HG03280 (cell line): ENCODE results near the gene POLR1A.

Experiments used
- ATAC-seq: cut with Tn5 transposase; IDR thresholded peaks from one replicate; pipeline ENCODE4 v1.9.1; 2021; ENCODE audit warnings: mild to moderate bottlenecking, moderate library complexity; ENCODE audit not compliant: unreplicated experiment

The POLR1A gene

DNA sequence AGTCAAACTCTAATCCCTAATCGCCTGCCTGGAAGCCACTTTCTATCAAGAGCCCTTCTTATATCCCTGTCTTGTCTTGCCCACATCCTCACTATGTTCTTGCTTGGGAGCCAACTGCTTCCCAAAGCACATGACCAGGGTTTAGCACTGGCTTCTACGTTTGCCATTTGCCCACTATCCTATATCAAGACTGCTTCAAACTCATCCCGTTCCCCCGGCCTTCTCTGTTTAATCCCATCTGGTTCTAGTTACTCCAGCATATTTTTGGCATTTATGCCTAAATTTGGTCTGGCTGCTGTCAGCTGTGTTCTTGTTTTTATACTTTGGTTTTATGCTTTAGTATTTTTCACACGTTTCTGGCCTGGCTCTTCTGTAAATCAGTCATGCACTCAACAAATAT is 40.2 kb downstream of the POLR1A start:
- no peak for ATAC-seq

DNA sequence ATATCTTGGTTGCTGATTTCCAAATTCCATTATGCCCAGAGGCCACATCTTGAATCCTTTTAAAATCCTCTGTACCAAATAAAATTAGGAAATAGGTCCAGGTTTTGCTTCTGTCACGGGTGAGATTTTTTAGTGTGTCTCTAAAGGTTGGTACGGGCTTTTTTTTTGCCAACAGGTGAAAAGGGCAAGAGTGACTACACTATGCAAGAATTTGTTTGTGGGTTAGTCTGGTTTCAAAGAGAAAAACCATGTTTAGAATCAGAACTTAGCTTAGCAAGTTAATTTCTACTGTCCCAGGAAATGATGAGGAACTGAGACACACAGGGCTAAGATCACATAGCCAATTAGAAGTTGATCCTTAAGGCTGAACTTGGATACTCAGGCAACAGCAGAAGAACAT is 41.7 kb downstream of the POLR1A start:
- no peak for ATAC-seq

- ATAC-seq = no peak
These were observed 43.6 kb downstream of the POLR1A start for GRCh38 chr2:86062043-86062442.

GRCh38 chr2:86056590-86057331 is 48.9 kb downstream of the POLR1A start:
- no peak for ATAC-seq

DNA sequence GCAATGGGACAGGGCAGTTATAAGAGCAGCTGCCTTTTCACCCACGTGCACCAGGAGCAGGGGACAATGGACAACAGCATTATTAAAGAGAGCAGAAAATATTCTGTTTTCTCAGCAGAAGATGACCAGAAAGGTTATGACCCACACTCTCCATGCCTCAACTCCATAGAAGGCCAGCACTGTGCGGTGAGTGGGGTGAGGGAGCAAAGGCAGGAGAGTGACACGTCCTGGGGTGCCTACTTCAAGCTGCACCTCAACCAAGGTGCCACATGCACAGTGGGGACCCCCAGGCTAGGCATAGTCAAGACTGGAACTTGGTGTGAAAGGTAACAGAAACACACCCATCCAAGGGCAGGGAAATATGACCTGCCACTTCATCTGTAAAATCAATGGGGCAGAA is 50.4 kb downstream of the POLR1A start:
- ATAC-seq = no peak

DNA sequence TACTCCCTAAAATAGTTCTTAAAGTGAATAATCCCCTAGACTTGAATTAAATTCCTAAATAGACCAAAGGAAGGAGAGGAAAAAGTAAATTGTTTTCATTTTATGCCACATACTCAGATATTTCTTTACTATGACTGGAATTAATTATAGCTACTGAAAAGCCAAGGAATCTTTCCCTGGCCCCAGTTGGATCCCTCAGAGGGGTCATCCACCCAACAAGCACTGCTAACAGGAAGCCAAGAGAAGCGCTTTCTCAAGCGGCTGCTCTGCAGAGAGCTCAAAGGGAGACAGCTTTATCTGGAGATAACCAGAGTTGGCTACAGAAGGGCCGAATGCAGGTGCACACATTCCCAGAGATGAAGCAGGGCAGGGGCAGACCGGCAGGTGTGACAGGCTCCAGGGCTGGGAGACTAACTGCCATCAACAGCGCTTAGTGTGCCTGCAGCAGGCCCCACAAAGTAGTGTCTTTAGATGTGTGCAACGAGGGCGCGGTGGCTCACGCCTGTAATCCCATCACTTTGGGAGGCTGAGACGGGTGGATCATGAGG is 51.1 kb downstream of the POLR1A start:
- no peak for ATAC-seq

DNA sequence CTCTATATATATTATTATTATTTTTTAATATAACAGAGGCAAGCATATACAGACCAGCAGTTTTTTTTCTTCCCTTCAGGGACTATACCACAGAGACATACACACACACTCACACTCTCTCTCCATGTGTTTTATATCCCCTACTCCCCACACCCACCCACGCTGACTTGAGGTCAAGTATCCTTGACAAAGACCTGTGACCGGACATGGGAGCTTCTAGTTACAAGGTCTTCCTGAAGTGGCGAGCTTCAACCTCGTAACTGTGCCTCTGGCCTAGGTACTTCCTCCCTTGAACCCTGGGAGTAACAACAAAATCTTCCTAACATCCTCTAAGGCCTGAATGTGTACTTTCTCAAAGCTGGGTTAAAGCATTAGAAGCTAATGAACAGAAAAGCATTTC is 52.5 kb downstream of the POLR1A start:
- ATAC-seq = no peak

- ATAC-seq = no peak
These were observed 53.0 kb downstream of the POLR1A start for GRCh38 chr2:86052676-86053075.

DNA sequence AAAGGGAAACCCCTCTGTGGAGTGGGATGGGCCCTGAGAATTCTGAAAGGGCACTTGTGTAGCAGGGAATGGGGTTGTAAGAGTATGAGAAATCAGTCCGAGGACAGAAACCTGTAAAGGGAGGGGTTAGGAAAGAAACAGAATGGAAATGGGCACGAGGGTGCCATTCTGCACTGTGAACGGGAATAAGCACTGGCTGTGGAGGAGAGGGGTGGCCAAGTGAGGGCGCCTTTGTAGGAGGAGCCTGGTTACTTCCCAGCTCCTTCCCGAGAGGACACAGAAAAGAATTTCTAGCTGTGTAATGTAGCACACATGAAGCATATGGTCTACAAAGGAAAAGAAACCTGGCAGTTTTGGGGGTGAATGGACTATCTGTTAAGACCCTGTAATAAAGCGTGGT is 53.4 kb downstream of the POLR1A start:
- no peak for ATAC-seq

GRCh38 chr2:86050301-86050700 is 55.4 kb downstream of the POLR1A start:
- no peak for ATAC-seq

- ATAC-seq = no peak
These were observed 56.2 kb downstream of the POLR1A start for GRCh38 chr2:86049529-86049928.

- no peak for ATAC-seq
These were observed 56.8 kb downstream of the POLR1A start for GRCh38 chr2:86048888-86049287.

- no peak for ATAC-seq
These were observed 57.3 kb downstream of the POLR1A start for GRCh38 chr2:86048383-86048701.

DNA sequence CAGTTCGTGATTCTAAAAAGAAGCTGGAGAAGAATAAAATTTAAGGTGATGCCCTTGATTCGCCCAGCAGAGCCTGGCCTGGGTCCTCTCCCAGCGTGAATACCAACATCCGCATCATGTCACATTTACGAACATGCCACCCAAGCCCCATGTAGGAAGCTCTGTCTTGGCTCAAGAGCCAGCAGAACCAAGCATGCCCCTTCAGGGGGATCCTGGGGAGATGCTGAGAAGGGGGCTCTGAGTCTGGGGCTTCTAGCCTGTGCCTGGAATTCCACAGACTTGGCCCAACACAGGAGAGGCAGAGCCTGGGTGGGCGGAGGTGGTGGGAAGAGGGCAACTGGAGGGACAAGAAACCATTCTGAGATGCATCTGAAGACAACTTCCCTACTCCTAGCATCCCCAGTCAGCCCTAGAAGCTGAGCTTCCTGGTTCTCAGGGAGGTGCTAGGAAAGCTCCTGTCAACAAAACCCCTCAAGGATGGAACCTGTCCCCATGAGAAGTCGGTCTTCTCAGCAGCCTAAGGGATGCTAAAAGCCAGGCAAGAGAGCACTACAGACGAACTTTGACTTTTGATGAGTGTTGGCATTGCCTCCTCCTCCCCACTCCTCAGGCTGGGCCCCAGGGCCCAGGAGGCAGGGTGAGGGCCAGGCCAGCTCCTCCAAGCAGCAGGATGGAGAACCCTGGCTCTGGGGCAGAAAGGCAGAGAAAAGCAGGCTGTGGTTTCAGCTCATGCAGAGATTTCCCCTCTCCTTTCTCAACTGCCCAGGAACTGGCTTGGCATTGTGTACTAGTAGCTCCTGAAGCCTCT is 57.9 kb downstream of the POLR1A start:
- no peak for ATAC-seq

GRCh38 chr2:86045541-86045940 is 60.1 kb downstream of the POLR1A start:
- ATAC-seq = no peak

- ATAC-seq = no peak
These were observed 61.1 kb downstream of the POLR1A start for GRCh38 chr2:86044614-86045013.

DNA sequence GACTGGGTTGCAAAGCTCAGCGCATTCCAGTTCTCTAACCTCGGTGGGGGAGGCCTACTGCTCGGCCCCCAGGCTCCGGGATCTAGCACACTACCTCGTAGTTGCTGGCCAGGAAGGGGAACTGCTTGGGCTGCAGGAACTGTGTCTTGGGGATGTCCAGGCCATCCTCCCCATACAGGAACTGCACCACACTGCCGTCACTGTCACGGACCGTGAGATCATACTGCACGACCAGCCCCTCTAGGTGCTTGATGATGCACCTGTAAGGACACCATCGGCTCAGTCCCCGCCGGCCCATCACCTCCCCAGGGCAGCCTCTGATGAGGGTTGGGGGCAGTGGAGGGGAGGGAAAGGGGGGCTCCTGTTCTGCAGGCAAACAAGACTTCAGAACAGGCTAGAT is 61.6 kb downstream of the POLR1A start:
- ATAC-seq = no peak

DNA sequence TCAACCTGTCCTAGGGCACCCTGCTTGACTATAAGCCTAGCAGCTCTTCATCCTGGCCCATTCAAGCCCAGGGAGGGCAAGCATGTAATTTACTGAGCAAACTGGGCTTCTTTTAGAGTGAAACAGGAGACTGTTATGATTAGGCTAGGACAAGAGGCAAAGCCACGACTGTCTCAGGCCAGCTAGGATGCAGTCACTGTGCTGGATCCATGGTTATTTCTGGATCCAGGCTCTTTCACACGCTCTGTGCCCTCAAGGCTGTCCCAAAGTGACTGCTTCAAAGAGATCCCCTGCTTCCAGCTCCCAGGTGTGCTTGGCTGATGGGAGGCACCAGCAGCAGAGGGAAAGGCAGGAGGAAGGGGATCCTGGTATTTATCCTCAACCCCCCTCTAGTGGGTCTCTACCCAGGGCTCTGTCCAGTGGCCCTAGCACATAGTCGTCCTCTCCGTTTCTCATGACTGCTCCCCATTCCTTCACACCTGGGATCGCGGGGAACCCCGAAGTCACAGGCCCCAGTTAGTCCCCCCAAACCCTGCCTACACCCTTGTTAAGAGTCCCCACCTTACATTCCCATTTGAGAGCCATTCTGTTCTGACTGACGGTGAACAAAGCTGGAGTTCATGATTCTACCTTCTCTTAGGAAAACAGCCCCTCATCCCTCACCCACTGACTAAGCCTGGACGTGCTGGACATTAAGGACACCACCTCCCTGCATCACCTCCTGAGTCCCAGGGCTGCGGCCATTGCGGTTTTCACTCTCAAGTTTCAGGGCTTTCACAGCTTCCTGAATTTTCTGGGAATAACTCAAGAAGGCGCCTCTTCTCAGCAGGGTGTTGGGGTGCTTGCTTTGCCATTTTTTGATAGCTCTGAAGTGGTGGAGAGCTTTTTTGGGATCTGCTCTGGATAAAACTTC is 63.2 kb downstream of the POLR1A start:
- ATAC-seq = no peak

DNA sequence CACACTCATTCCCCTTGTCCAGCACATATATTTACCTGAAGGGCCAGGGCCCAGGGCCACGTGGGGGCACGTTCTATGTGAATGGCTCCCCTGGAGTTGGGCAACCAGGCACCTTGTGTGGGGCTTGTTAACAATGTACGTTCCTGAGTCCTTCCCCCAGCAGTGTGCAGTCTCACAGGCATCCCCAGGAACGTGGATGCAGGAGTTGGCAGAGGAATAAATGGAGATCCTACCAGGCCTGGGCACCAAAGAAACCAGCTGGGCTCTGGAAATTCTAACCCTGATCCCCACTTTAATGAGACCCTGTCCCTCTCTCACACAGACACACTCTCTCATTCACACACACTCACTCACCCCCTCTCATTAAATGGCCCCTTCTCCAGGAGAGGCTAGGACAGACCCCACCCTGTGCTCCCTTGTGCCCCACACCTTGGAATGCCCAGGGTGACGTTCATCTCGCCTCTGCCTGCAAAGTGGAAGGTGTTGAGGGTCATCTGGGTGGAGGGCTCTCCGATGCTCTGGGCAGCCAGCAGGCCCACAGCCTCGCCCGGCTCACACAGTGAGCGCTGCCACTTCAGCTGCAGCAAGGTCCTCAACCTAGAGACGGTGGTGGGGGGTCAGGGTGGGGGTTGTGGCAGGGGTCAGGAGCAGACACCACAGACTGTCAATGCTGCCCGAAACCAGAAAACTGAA is 65.6 kb downstream of the POLR1A start:
- ATAC-seq = no peak

DNA sequence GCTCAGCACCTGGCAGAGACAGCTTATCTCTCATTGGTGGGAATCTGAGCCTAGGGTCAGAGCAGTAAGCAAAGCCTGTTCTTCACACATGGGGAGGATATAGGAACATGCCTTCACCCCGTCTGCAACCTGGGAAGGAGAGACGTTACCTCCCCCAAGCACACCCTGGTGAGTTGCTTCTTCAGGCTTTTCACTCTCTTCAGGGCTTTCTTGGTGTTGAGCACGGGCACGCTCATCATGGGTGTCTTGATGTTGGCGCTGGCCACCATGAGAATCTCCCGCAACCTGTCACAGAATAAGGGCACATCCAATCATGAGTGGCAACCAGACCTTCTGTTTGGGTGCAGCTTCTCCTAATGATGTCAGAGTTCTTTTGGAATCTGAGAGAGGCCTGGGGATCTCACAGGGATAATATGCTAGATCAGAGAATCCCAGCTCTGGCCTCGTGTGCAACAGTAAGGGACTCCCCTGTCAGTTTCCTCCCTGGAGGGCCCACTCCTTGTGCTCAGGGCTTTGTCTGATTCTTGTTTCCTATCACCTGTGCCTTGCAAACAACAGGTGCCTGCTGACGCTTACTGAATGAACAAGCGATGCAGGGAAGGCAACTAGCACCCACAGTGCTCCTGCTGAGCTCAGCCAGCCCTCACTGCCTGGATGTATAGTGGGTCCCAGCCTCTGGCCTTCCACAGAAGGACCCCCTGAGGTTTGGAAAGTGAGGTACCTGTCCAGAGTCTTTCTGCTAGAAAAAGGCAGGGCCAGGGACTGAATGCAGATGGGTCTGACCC is 66.3 kb downstream of the POLR1A start:
- ATAC-seq = no peak
